ENCODE measurements around the gene TNS1.

DNA sequence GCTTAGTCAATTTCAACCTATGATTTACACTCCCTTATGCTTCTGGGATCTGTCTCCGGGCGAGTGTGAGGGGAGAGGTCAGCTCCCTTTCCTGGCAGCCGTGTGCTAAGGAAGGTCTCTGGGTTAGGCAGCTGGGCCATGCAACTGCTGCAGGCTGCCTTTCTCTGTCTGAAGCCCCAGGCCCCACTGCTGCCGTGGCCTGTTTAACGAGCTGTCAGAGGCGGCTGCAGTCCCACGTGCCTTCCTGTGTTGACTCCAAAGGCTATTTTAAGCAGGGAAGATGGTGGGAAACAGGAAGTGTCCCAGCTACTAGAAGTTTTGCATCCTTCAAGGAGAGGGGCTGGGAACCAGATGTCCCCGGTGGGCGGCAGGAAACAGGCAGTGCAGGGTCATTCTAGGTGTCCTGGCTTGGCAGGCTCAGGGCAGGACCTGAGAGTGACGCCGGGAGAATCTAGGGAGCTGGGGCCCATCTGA, 186.4 kb downstream of the TNS1 start:
- TF ChIP-seq POLR2A (IDR thresholded peaks at IDR 0.05; ENCODE audit: borderline replicate concordance, extremely low read depth, insufficient read depth, insufficient read length) (no peak), TCF7L2 (IDR thresholded peaks at IDR 0.05; ENCODE audit: borderline replicate concordance, extremely low read depth, insufficient read depth, insufficient read length) (no peak), EZH2 (IDR thresholded peaks at IDR 0.05) (no peak), EGR1 (IDR thresholded peaks at IDR 0.05; ENCODE audit: low read depth) (no peak), POLR2AphosphoS5 (IDR thresholded peaks at IDR 0.05; ENCODE audit: low read depth, low read length) (no peak), CEBPB (IDR thresholded peaks at IDR 0.05; ENCODE audit: low read depth) (no peak), SIN3A (IDR thresholded peaks at IDR 0.05; ENCODE audit: low read depth) (no peak), EZH2phosphoT487 (IDR thresholded peaks at IDR 0.05; ENCODE audit: borderline replicate concordance) (no peak), SRF (IDR thresholded peaks at IDR 0.05; ENCODE audit: low read depth) (no peak), ELF1 (IDR thresholded peaks at IDR 0.05; ENCODE audit: borderline replicate concordance, low read depth) (no peak), RAD21 (IDR thresholded peaks at IDR 0.05; ENCODE audit: low read depth) (no peak)
- TF ChIP-seq, protein P1, sequence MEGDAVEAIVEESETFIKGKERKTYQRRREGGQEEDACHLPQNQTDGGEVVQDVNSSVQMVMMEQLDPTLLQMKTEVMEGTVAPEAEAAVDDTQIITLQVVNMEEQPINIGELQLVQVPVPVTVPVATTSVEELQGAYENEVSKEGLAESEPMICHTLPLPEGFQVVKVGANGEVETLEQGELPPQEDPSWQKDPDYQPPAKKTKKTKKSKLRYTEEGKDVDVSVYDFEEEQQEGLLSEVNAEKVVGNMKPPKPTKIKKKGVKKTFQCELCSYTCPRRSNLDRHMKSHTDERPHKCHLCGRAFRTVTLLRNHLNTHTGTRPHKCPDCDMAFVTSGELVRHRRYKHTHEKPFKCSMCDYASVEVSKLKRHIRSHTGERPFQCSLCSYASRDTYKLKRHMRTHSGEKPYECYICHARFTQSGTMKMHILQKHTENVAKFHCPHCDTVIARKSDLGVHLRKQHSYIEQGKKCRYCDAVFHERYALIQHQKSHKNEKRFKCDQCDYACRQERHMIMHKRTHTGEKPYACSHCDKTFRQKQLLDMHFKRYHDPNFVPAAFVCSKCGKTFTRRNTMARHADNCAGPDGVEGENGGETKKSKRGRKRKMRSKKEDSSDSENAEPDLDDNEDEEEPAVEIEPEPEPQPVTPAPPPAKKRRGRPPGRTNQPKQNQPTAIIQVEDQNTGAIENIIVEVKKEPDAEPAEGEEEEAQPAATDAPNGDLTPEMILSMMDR (IDR thresholded peaks at IDR 0.05 in 2 of 3, conservative IDR thresholded peaks at IDR 0.05 in 1 of 3; ENCODE audit: borderline replicate concordance in 1 of 3, insufficient read depth in 1 of 3, low read depth in 2 of 3, low read length in 2 of 3), result no peak
- TF ChIP-seq, protein P2, sequence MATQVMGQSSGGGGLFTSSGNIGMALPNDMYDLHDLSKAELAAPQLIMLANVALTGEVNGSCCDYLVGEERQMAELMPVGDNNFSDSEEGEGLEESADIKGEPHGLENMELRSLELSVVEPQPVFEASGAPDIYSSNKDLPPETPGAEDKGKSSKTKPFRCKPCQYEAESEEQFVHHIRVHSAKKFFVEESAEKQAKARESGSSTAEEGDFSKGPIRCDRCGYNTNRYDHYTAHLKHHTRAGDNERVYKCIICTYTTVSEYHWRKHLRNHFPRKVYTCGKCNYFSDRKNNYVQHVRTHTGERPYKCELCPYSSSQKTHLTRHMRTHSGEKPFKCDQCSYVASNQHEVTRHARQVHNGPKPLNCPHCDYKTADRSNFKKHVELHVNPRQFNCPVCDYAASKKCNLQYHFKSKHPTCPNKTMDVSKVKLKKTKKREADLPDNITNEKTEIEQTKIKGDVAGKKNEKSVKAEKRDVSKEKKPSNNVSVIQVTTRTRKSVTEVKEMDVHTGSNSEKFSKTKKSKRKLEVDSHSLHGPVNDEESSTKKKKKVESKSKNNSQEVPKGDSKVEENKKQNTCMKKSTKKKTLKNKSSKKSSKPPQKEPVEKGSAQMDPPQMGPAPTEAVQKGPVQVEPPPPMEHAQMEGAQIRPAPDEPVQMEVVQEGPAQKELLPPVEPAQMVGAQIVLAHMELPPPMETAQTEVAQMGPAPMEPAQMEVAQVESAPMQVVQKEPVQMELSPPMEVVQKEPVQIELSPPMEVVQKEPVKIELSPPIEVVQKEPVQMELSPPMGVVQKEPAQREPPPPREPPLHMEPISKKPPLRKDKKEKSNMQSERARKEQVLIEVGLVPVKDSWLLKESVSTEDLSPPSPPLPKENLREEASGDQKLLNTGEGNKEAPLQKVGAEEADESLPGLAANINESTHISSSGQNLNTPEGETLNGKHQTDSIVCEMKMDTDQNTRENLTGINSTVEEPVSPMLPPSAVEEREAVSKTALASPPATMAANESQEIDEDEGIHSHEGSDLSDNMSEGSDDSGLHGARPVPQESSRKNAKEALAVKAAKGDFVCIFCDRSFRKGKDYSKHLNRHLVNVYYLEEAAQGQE (IDR thresholded peaks at IDR 0.05; ENCODE audit: low read depth), result no peak

Measured in HCT116 (cell line).